ENCODE measurements around the gene PKD1L1.
"Not testable (repeated sequence)": the region's sequence is repeated elsewhere in the genome, so short reads cannot be mapped to it uniquely, and the experiment has no call there.

PKD1L1 gene

GRCh38 chr7:47814905-47815613, 133.2 kb downstream of the PKD1L1 start:
- no peak for DNase-seq

GRCh38 chr7:47813620-47814260, 134.5 kb downstream of the PKD1L1 start:
- no peak for DNase-seq

DNA sequence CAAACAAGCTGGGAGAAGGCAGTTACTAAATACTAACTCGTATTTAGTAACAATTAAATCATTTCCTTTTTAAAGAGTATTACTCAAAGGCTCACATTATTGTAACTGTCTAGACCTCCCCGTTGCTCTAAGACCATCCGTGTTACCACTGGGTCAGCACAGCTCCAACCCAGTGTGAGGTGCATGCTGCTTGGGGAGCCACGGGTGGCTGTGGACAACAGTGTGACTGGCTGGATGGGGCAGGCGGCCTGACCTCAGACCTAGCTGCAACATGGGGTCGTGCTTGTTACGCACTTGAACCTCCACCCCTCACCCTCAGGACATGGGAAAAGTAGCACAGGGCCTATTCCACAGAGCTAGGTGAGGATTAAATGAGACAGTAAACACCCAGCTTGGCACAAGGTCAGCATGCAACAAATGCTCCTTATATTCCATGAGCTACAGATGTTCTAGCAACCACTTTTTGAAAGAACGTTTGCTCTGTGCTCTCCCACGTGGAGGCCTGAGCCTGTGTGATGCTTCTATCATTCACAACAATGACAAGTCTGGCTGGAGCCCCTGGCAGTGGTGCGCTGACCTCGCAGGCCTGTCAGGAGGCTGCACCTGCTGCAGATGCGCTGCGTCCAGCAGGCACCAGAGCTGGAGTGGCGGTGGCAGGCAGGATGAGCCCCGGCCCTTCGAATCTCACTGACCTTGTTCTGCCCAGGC, 135.7 kb downstream of the PKD1L1 start:
- no peak for DNase-seq

GRCh38 chr7:47811632-47812380, 136.5 kb downstream of the PKD1L1 start:
- no peak for DNase-seq

- DNase-seq: no peak
Measured at GRCh38 chr7:47809387-47809786, 138.9 kb downstream of the PKD1L1 start.

DNA sequence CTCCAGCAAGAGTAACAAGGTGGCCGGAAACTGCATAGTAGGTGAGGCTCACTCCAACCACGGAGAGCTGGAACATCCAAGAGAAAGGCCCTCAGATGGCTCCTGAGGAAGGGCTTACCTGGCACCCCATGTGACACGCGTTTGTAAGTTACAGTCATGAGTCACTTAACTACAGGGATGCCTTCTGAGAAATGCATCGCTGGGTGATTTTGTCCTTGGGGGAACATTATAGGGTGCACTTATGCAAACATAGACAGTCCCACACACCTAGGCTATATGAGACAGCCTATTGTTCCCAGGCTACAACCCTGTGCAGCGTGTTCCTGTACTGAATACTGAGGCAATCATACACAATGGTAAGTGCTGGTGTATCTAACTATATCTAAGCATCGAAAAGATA, 139.9 kb downstream of the PKD1L1 start:
- DNase-seq: no peak

- DNase-seq: peak; percentile 10
Measured at GRCh38 chr7:47807756-47808155, 140.5 kb downstream of the PKD1L1 start.

GRCh38 chr7:47807126-47807525, 141.1 kb downstream of the PKD1L1 start:
- DNase-seq: no peak

- no peak for DNase-seq
Measured at GRCh38 chr7:47806701-47807103, 141.6 kb downstream of the PKD1L1 start.

GRCh38 chr7:47804767-47805545, 143.3 kb downstream of the PKD1L1 start:
- DNase-seq: no peak

DNA sequence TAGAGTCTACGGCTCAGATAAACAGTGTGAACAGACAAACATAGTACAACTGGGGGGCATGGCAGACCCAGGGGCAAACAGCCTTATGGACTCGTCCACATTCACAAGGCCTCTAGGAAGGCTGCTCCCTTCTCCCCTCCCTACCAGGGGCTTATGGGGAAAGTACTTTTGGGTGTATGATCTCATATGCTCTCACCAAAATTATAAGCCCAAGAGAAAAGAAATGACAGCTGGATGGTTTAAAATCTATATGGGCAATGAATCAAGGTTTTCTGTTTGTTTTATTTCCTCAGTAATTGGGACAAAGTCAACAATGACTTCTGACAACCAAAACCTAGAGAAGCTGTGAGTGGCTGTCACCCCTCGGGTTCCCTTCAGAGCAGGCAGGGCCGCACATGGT, 144.4 kb downstream of the PKD1L1 start:
- DNase-seq: no peak

DNA sequence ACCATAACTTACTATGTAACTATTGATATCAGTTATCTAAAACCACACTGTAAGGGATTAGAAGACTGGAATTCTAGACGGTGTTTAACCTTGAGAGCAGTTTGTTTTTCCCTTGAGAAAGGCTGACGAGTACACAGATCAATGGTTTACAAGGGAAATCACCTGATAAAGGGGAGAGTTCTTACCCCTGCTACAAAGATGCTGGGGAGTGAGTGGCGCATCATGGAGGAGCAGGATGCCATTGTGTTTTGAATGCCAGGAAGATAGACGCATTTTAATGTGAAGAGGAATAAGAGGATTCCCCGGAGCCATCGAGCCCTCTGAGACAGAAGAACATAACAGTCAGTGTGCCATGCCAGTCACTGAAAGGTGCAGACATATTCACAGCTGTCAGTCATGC, 145.2 kb downstream of the PKD1L1 start:
- DNase-seq: no peak

DNA sequence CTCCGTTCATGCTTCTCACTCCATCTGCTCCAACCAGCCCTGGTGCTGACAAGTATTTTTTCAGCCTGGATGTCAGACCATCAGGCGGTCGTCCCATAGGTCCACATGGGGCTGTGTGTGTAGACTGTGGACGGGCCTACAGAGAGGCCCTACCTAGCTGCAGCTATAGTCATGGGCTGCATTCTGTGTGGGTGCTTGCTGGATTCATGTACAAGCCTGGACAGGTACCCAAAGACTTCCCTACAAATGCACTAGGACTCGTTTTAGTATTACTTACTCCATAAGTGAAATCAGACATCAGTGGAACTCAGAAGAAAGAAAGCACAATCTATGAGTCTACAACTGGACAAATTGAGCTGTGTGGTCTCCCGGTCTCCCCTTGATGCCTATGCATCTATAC, 146.8 kb downstream of the PKD1L1 start:
- no peak for DNase-seq

DNA sequence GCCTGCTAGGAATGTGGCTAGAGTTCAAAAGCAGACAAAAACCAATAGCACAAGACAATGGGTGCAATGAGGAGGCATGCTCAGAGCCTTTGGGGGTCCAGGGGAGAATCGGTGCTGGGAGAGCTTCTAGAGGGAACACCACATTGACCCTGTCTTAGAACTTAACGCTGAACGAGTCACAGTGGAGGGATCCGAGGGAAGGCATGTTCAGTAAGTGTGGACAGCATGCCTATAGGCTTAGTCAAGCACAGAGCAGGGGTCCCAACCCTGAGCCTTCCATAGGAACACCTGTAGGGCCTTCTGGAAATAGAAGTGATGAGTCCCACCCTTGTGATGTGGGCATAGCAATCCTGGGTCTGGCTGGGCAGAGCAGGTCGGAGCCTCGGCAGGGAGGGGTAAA, 148.7 kb downstream of the PKD1L1 start:
- no peak for DNase-seq

DNA sequence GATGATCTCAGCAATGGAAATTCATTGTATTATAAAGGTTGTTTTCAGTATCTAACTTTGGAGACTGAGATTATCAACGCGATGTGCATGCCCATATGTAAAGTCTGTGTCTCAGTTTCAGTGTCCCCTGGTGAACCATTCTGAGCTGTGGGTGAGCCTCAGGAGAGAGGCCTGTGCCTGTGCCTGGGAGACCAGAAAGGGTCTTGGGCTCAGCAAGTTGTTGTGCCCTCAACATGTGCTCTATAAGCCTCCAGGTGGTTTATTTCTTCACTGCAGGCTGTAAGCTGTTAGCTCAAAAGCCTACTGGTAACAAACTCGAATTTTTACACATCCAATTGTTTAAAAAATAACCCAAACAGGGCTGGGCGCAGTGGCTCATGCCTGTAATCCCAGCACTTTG, 151.9 kb downstream of the PKD1L1 start:
- DNase-seq: no peak

DNA sequence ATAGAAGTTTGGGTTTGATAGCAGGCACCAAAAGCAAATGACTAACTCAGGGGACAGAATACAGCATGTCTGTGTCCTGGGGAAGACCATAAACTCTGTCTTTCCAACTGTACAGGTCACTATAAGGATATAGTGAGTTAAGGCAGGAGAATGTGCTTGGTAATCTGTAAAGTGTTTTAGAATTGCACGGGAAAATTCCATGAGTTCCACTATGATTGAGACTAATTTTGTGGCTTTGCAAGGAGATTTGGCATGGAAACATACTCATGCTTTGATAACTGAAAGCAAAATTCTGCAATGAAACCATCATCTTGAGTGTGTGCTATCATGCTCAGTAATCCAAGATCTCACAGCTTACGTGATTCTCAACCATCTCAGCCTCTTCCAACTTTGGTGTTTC, 152.6 kb downstream of the PKD1L1 start:
- no peak for DNase-seq

GRCh38 chr7:47795126-47795525, 153.1 kb downstream of the PKD1L1 start:
- not testable (repeated sequence) for DNase-seq

- no peak for DNase-seq
Measured at GRCh38 chr7:47794016-47794415, 154.2 kb downstream of the PKD1L1 start.

- not testable (repeated sequence) for DNase-seq
Measured at GRCh38 chr7:47793186-47793585, 155.1 kb downstream of the PKD1L1 start.

DNA sequence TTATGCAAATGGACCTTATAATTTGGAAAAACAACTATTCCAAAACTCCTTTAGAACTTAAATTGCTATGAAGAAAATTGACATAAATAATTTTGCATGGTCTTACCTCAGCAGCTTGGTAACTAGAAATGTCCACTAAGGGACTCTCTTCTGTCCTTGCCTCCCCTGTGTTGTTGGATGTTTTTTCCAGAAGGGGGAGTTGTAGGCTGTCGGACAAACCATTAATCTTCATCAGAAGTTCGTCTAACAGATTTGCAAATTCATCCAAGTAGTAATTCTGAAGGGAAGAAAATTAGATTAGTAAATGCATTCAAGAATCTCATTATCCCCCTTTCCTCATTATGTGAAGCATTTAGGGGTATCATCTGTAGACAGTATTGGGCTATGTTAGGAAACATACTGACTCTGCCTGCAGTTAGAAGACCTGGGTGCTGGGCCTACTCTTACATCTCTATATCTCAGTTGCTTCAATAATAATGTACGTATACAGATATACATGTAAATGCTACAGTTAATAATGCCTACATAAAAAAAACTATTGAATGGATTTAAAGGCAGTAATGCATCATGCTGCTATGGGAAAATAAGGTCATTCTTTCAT, 155.6 kb downstream of the PKD1L1 start:
- DNase-seq: no peak

- no peak for DNase-seq
Measured at GRCh38 chr7:47791682-47792081, 156.6 kb downstream of the PKD1L1 start.

- no peak for DNase-seq
Measured at GRCh38 chr7:47788083-47788482, 160.2 kb downstream of the PKD1L1 start.
